Measurements from ENCODE around the gene CCDC177. TPM values are rescaled to one million over a fixed set of nuclear protein-coding genes. Genes with fewer than 3 reads are reported as not detected.
A peak's percentile ranks its signal among the peaks of the same experiment; 100 is the strongest.

Gene CCDC177
- total and polyA plus RNA-seq, 2 of the 8 experiments (the other 6 are each of a cell fraction or from before 2014, with no cell fraction given), result 0.62 to 2.8 TPM

DNA sequence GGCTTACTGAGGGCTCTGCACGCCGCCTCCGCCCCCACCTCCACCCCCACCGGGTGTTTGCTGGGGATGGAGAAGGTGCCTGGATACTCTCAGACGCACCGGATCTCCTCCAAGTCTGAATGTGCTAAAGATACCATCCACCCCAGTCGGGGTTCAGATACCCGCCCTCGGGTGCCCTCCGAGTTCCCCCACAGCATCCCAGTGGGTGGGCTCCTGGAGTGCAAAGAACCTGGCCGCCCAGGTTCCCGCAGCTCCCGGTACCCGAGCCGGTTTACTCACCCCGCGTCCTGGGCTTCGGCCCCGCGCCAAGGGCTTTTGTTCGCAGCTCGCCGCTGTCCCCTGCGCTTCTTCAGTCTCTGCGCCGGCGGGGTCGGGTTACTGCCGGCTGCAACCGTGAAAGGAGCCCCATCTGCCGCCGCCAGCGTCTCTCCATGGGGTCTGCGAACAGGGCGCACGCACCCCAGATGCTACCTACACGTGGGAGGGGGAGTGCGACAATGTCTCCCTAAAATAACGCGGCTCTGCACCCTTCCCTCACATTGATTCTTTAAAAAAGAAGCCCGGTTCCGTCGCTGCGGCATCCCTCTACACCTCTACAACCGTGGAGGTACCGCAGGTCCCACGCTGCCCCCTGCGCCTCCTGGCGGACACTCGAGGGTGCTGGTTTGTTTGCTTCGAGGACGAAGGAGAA lies at the start of gene CCDC177 (continued):
- no peak for TF ChIP-seq ATF3 (IDR thresholded peaks at IDR 0.05; ENCODE audit: insufficient read depth, low read depth, low read length)
- TF ChIP-seq TEAD4 (IDR thresholded peaks at IDR 0.05; ENCODE audit: low read depth, low read length), result no peak; the same call in 1 of the 2 replicates
- TF ChIP-seq RAD21 (IDR thresholded peaks at IDR 0.05 in 1 of 2, conservative IDR thresholded peaks at IDR 0.05 in 1 of 2; ENCODE audit: low read depth in 2 of 2, low read length in 2 of 2), result peak; percentile 62 to 67
- peak; percentile 39 for TF ChIP-seq EZH2 (IDR thresholded peaks at IDR 0.05; ENCODE audit: low read depth, low read length, severe bottlenecking)
- TF ChIP-seq BACH1 (IDR thresholded peaks at IDR 0.05; ENCODE audit: low read length), result peak; percentile 58; the same call in 1 of the 2 replicates
- no peak for TF ChIP-seq SAP30 (IDR thresholded peaks at IDR 0.05; ENCODE audit: insufficient read depth, insufficient replicate concordance, low read length)
- TF ChIP-seq, protein P1, sequence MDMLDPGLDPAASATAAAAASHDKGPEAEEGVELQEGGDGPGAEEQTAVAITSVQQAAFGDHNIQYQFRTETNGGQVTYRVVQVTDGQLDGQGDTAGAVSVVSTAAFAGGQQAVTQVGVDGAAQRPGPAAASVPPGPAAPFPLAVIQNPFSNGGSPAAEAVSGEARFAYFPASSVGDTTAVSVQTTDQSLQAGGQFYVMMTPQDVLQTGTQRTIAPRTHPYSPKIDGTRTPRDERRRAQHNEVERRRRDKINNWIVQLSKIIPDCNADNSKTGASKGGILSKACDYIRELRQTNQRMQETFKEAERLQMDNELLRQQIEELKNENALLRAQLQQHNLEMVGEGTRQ (IDR thresholded peaks at IDR 0.05; ENCODE audit: low read length), result no peak
- TF ChIP-seq ZNF274 (IDR thresholded peaks at IDR 0.05; ENCODE audit: borderline replicate concordance, extremely low read depth, low read length), result no peak
- peak; percentile 81 for TF ChIP-seq KDM4A (IDR thresholded peaks at IDR 0.05; ENCODE audit: low read depth, low read length, severe bottlenecking)
- TF ChIP-seq CREB1 (IDR thresholded peaks at IDR 0.05), result no peak
- TF ChIP-seq JUN (IDR thresholded peaks at IDR 0.05; ENCODE audit: low read depth, low read length), result no peak
